ENCODE measurements around the gene SERPINB6. TPM values are rescaled to one million over a fixed set of nuclear protein-coding genes. Genes with fewer than 3 reads are reported as not detected.

SERPINB6 gene
- total RNA-seq, 1 experiment from 2014 or later = 39.0 TPM

- no peaks in the 10 kb centered on the region for H3K27me3 ChIP-seq (ENCODE audit: insufficient read depth, low read length)
- no peak overlapping the region for H2AFZ ChIP-seq (ENCODE audit: low read length)
- no peak overlapping the region for H2BK120ac ChIP-seq (ENCODE audit: low read depth, low read length, poor library complexity, severe bottlenecking)
- H2BK20ac ChIP-seq (ENCODE audit: low read depth, low read length, poor library complexity, severe bottlenecking) = no peak overlapping the region
- H3K9me3 Mint-ChIP-seq = no peaks in the 10 kb centered on the region
- H3K4me3 Mint-ChIP-seq = no peak overlapping the region
- no peak overlapping the region for H3K56ac ChIP-seq (ENCODE audit: insufficient read length, low read depth, low read length)
- DNase-seq = peak; percentile 20
- H3K27me3 Mint-ChIP-seq (ENCODE audit: low read depth) = no peaks in the 10 kb centered on the region
- H3K4me1 Mint-ChIP-seq = peaks cover 31 to 37% of the 10 kb centered on the region in 2 experiments
- H3K23me2 ChIP-seq (ENCODE audit: insufficient read length, low read depth, low read length, poor library complexity, severe bottlenecking) = no peaks in the 10 kb centered on the region
- H2BK5ac ChIP-seq (ENCODE audit: insufficient read length, low read length) = no peak overlapping the region
- H3K36me3 Mint-ChIP-seq (ENCODE audit: insufficient read depth in 1 of 3, low read depth in 3 of 3) = peaks cover 4 to 21% (median 9%) of the 10 kb centered on the region in 3 experiments; a peak in 5 of 7 replicates
- H4K20me1 ChIP-seq (ENCODE audit: control insufficient read depth, insufficient read depth, insufficient read length) = no peaks in the 10 kb centered on the region
- no peak overlapping the region for H3K4ac ChIP-seq (ENCODE audit: low read depth, low read length)
- H2BK12ac ChIP-seq (ENCODE audit: insufficient read length, low read depth, low read length) = no peak overlapping the region
- no peaks in the 10 kb centered on the region for H3K79me1 ChIP-seq (ENCODE audit: insufficient read depth, low read depth, low read length, poor library complexity, severe bottlenecking)
- H3K4me2 ChIP-seq (ENCODE audit: insufficient read depth, insufficient read length, low read length) = no peak overlapping the region
- WGBS (ENCODE audit: extremely low coverage, insufficient read length, low lambda C conversion rate) = no CpG with 5 or more reads among the region's 30 CpGs
- no peak overlapping the region for H3K23ac ChIP-seq (ENCODE audit: insufficient read length, low read depth, low read length)
- no peak overlapping the region for H3K9ac ChIP-seq (ENCODE audit: extremely low read depth, insufficient read length, low read length)
- no peak overlapping the region for H2BK15ac ChIP-seq (ENCODE audit: low read depth, low read length)
- no peaks in the 10 kb centered on the region for H3K79me2 ChIP-seq (ENCODE audit: insufficient read depth, low read length)
- H3K27ac ChIP-seq (ENCODE audit: insufficient read length, low read depth, low read length) = no peak overlapping the region
- no peak overlapping the region for H3K18ac ChIP-seq (ENCODE audit: insufficient read length, low read depth, low read length)
- H2AK5ac ChIP-seq (ENCODE audit: insufficient read length, low read length) = no peak overlapping the region
- H4K5ac ChIP-seq (ENCODE audit: insufficient read length, low read depth, low read length) = no peak overlapping the region
- no peak overlapping the region for H3T11ph ChIP-seq (ENCODE audit: low read length)
- no peak overlapping the region for H3K14ac ChIP-seq (ENCODE audit: insufficient read depth, low read length)
- H3K4me1 ChIP-seq (ENCODE audit: insufficient read depth, low read length) = no peaks in the 10 kb centered on the region; the same call in 1 of the 2 replicates
- H4K8ac ChIP-seq (replicated peaks; ENCODE audit: insufficient read length, low read depth, low read length) = no peak overlapping the region
- no peak overlapping the region for H4K91ac ChIP-seq (ENCODE audit: insufficient read length, low read depth, low read length)
- TF ChIP-seq, protein P1, sequence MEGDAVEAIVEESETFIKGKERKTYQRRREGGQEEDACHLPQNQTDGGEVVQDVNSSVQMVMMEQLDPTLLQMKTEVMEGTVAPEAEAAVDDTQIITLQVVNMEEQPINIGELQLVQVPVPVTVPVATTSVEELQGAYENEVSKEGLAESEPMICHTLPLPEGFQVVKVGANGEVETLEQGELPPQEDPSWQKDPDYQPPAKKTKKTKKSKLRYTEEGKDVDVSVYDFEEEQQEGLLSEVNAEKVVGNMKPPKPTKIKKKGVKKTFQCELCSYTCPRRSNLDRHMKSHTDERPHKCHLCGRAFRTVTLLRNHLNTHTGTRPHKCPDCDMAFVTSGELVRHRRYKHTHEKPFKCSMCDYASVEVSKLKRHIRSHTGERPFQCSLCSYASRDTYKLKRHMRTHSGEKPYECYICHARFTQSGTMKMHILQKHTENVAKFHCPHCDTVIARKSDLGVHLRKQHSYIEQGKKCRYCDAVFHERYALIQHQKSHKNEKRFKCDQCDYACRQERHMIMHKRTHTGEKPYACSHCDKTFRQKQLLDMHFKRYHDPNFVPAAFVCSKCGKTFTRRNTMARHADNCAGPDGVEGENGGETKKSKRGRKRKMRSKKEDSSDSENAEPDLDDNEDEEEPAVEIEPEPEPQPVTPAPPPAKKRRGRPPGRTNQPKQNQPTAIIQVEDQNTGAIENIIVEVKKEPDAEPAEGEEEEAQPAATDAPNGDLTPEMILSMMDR (conservative IDR thresholded peaks at IDR 0.05) = no peak
- 0 out of 7 replicates have a peak overlapping the region, but pooled peaks of 1 of the 3 experiments have one; percentile 93 for H3K27ac Mint-ChIP-seq
- no peaks in the 10 kb centered on the region for H3K9me3 ChIP-seq (ENCODE audit: control insufficient read depth, low read depth, low read length)
Observed at GRCh38 chr6:2948228-2949025, 22.9 kb downstream of the SERPINB6 start.

All from H9 (cell line).